ENCODE results near the gene NAGPA.

The NAGPA gene

GRCh38 chr16:5027575-5028235 is 6.0 kb downstream of the NAGPA start:
- DNase-seq (ENCODE audit: low read depth), result no peak

GRCh38 chr16:5027086-5027485 is 6.6 kb downstream of the NAGPA start:
- no peak for DNase-seq (ENCODE audit: low read depth)

- DNase-seq (ENCODE audit: low read depth), result no peak
Observed at GRCh38 chr16:5026664-5027063, 7.1 kb downstream of the NAGPA start.

GRCh38 chr16:5025171-5025632 is 8.5 kb downstream of the NAGPA start:
- no peak for DNase-seq (ENCODE audit: low read depth)

GRCh38 chr16:5024632-5025031 is 9.1 kb downstream of the NAGPA start:
- no peak for DNase-seq (ENCODE audit: low read depth)

- DNase-seq (ENCODE audit: low read depth), result no peak
Observed at GRCh38 chr16:5022521-5022920, 11.2 kb downstream of the NAGPA start.

- DNase-seq (ENCODE audit: low read depth), result no peak
Observed at GRCh38 chr16:5020551-5020950, 13.2 kb downstream of the NAGPA start.

GRCh38 chr16:5019775-5020174 is 14.0 kb downstream of the NAGPA start:
- no peak for DNase-seq (ENCODE audit: low read depth)

- DNase-seq (ENCODE audit: low read depth), result no peak
Observed at GRCh38 chr16:5018793-5019192, 14.9 kb downstream of the NAGPA start.

GRCh38 chr16:5017678-5017969 is 16.1 kb downstream of the NAGPA start:
- no peak for DNase-seq (ENCODE audit: low read depth)

- DNase-seq (ENCODE audit: low read depth), result no peak
Observed at GRCh38 chr16:5016967-5017677, 16.6 kb downstream of the NAGPA start.

GRCh38 chr16:5015887-5016286 is 17.8 kb downstream of the NAGPA start:
- DNase-seq (ENCODE audit: low read depth), result no peak

- DNase-seq (ENCODE audit: low read depth), result no peak
Observed at GRCh38 chr16:5015351-5015750, 18.4 kb downstream of the NAGPA start.

GRCh38 chr16:5012887-5013286 is 20.8 kb downstream of the NAGPA start:
- no peak for DNase-seq (ENCODE audit: low read depth)

GRCh38 chr16:5011637-5012036 is 22.1 kb downstream of the NAGPA start:
- no peak for DNase-seq (ENCODE audit: low read depth)

GRCh38 chr16:5010576-5011329 is 23.0 kb downstream of the NAGPA start:
- no peak for DNase-seq (ENCODE audit: low read depth)

GRCh38 chr16:5008311-5008731 is 25.4 kb downstream of the NAGPA start:
- no peak for DNase-seq (ENCODE audit: low read depth)

- no peak for DNase-seq (ENCODE audit: low read depth)
Observed at GRCh38 chr16:5007256-5007655, 26.5 kb downstream of the NAGPA start.

- no peak for DNase-seq (ENCODE audit: low read depth)
Observed at GRCh38 chr16:5006348-5007193, 27.2 kb downstream of the NAGPA start.

GRCh38 chr16:5005916-5006315 is 27.8 kb downstream of the NAGPA start:
- no peak for DNase-seq (ENCODE audit: low read depth)

GRCh38 chr16:5004311-5004710 is 29.4 kb downstream of the NAGPA start:
- DNase-seq (ENCODE audit: low read depth), result no peak

GRCh38 chr16:5003828-5004227 is 29.9 kb downstream of the NAGPA start:
- no peak for DNase-seq (ENCODE audit: low read depth)

Data from stimulated activated CD8-positive, alpha-beta memory T cell treated with anti-CD3 and anti-CD28 coated beads, Interleukin-15, amount 100 ng/mL, for 24 hours (primary cell).